ENCODE measurements around the gene FEM1B. TPM values are rescaled to one million over a fixed set of nuclear protein-coding genes. Genes with fewer than 3 reads are reported as not detected.
A peak's percentile ranks its signal among the peaks of the same experiment; 100 is the strongest.

Gene FEM1B
- total RNA-seq, 1 experiment from 2014 or later = 23.3 TPM

GRCh38 chr15:68284616-68285258 lies 7.2 kb downstream of the FEM1B start:
- DNase-seq (ENCODE audit: low spot score) = no peak

DNA sequence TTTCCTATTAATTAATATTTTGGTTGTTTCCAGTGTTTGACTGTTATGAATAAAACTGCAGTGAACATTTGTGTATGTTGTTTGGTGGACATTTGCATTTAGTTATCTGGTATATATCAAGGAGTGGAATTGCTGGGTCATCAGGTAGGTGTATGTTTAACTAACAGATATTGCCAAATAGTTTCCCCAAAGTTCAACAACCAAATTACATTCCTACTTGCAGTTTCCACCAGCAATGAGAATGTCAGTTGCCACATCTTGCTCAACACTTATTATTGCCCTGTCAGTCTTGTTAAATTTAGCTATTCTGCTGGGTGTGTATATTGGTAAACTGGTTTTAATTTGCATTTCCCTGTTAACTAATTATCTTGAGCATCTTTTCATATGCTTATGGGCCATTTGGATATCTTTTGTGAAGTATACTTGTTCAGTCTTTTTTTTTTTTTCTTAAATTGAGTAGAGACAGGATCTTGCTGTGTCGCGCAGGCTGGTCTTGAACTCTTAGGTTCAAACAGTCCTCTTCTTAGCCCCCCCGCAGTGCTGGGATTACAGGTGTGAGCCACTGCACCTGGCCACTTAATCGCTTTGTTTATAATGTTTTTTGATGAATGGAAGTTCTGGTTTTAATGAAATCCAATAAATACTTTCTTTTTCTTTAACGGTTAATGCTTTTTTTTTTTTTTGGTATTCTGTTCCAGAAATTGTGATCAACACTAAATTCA lies 7.9 kb downstream of the FEM1B start:
- DNase-seq (ENCODE audit: low spot score) = no peak

- DNase-seq (ENCODE audit: low spot score) = no peak
These were observed 8.7 kb downstream of the FEM1B start for GRCh38 chr15:68286256-68286655.

GRCh38 chr15:68289057-68289456 lies 11.5 kb downstream of the FEM1B start:
- no peak for DNase-seq (ENCODE audit: low spot score)

DNA sequence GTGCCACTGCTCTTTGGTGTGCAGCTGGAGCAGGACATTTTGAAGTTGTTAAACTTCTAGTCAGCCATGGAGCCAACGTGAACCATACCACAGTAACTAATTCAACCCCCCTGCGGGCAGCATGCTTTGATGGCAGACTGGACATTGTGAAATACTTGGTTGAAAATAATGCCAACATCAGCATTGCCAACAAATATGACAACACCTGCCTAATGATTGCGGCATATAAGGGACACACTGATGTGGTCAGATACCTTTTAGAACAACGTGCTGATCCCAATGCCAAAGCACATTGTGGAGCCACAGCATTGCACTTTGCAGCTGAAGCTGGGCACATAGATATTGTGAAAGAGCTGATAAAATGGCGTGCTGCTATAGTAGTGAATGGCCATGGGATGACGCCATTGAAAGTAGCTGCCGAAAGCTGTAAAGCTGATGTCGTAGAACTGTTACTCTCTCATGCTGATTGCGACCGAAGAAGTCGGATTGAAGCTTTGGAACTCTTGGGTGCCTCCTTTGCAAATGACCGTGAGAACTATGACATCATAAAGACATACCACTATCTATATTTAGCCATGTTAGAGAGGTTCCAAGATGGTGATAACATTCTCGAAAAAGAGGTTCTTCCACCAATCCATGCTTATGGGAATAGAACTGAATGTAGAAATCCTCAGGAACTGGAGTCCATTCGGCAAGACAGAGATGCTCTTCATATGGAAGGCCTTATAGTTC lies 12.2 kb downstream of the FEM1B start:
- no peak for DNase-seq (ENCODE audit: low spot score)

GRCh38 chr15:68290715-68291114 lies 13.2 kb downstream of the FEM1B start:
- no peak for DNase-seq (ENCODE audit: low spot score)

DNA sequence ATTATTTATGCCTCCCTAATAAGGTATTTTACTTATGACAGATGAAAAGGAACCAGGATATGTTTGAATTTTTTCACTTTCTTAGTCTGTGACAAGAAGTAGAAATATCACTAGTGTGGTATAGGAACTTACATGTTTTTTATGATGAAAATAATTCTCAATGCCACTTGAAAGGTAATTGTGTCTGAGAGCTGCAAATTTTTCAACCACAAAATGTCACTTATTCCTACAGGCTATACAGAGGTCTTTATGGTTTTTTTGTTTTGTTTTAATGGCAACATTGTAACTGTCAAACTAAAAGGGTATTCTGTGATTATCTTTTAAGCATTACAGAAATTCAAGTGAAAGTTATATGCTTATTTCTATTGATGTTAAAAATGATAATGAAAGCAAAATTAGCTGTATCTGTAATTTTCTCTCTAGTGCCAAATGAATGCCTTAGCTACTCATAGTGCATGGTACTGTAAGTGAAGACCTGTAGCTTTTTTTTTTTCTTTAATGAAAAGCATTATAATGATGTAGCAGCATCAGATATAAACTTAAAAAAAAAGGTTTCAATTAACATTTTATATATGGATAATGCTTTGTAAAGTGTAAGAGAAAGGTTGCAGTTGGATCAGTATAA lies 14.7 kb downstream of the FEM1B start:
- DNase-seq (ENCODE audit: low spot score) = no peak

- DNase-seq (ENCODE audit: low spot score) = no peak
These were observed 15.4 kb downstream of the FEM1B start for GRCh38 chr15:68292967-68293366.

DNA sequence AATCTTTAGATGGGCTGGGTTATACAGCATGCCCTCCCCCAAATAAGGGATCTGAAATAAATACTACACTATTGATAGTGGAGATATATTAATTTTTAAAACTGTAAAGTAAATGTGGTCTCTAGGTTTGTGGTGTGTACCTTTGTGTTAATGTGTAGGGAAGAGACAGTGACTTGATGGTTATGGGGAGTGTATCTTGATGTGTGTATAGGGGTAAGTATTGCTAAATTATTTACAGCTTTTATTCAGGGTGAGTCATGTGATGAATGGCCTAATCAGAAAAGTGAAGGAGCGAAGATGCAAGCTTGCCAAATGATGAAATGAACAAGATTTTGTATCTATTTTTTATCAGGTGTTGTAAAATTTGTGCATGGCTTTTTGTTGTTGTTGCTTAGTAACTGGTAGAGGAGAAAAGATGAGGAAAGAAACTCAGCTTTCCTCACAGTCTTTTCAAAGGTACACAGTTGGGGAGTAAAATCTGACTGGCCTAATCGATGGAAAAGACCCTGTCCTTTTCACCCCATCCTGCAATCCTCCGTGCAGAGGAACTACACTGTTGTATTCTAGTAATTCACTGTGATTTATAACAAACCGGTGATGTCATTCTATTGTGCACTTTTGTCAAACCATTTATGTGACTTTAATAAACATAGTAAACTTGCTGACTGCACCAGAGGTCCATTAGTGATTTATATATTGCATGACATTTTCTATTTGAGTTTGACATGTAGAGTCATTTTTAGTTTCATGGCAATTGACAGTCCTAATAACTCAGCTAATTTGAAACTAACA lies 17.7 kb downstream of the FEM1B start:
- DNase-seq (ENCODE audit: low spot score) = no peak

GRCh38 chr15:68298336-68298735 lies 20.8 kb downstream of the FEM1B start:
- no peak for DNase-seq (ENCODE audit: low spot score)

DNA sequence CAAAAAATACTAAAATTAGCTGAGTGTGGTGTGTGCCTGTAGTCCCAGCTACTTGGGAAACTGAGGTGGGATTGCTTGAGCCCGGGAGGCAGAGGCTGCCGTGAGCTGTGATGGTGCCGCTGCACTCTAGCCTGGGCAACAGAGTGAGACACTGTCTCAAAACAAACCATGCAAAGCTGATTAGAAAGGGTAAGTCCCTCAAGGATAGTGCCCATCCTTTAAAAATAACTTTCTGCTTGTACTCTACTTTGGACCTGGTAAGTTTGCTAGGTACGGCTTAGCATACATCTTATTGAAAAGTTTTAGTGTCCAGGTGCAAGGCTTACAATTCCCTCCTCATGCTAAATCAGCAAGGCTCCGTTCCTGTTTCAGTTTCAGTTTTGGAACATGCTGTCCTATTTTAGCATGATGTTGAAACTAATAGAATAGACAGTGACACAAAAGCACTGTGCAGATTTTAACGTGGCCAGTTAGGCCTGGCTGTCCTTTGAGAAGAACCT lies 21.4 kb downstream of the FEM1B start:
- no peak for DNase-seq (ENCODE audit: low spot score)

- no peak for DNase-seq (ENCODE audit: low spot score)
These were observed 21.9 kb downstream of the FEM1B start for GRCh38 chr15:68299436-68299835.

DNA sequence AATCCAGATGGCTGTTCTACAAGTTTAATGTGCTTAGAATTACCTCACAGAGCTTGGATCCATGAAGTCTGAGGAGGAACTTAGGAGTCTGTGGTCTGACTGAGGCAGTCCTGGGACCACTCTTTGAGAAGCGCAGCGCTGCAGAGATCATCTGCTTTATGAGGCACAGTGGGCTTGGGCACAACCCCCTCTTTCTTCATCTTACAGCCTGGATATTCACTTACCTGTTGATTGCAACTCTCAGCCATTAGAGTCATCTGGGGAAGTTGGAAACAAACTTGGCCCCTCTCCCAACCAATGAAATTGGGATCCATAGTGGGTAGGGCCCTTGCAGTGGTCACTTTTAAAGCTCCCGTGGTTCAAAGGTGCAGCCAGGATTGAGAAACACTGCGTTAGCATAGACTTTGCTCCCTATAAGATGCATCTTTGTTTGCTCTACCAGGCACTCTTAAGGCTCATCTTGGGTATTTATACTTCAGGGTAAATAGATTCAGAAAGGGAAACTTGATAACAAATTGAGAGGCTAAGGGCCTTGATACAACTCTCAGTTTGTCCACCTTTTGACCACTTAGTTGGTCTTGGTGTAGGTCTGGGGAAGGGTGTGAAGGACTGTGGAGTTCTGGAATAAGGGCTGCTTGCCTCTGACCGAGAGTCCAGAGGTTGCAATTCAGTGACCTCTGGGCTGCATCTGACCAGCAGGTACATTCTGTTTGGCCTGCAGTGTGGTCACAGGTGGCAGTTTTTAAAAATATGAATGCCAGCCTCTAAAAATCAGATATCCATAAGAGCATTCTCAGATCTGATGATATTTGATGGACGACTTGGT lies 22.8 kb downstream of the FEM1B start:
- no peak for DNase-seq (ENCODE audit: low spot score)

DNA sequence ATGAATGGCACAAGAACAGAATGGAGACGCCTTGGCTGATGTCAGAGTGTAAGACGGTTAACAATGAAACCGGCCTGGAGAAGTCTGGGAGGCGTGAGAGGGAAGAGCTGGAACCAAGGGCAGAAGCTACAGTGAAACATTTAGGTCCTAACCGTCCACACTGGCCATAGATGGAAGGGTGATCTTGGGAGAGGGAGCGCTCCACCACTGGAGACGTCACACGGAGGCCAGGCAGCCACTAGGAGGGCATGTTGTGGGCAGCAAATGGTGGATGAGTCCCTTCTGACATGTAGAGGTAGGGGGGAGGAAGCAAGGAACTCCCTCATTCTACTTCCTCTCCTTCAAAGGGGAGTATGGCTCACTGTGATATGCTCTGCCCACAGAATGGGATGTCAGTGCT lies 23.8 kb downstream of the FEM1B start:
- no peak for DNase-seq (ENCODE audit: low spot score)

DNA sequence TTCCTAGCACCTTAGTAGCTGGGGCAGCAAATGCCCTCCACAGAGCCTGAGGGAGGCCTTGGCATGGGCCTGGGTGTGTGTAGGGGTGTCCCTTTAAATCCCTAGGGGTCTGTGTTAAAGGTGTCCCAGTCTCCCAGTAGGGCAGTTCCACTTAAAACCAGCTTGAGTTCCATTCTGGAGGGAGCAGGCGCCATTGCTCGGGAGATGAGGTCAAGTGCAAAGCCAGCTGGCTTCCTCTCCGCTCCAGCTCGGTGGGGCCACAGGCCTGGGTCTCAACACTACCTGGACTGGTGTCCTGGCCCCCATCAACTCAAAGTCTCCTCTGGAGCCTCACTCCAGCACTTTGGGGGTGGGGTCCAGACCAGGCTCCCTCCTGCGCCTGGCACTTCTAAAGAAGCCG lies 25.2 kb downstream of the FEM1B start:
- DNase-seq (ENCODE audit: low spot score) = no peak

DNA sequence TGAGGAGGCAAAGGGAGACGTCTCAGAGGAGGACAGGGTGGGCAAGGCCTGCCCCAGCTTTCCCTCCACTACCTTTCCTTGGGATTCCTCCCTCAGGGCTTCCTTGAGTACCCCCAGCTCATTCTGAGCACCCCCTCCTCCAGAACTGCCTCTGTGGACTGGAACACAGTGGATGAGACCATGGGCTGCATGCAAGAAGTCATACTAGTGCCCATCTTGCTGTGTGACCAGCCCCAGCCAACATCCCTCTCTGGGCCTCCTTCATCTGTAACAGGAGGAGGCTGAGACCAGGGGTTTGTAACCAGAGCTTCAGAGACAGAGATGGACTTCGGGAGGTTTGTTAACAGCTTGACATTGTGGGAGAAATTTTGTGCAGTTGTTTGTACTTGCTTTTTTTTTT lies 25.6 kb downstream of the FEM1B start:
- DNase-seq (ENCODE audit: low spot score) = no peak

- DNase-seq (ENCODE audit: low spot score) = peak; percentile 2
These were observed 26.3 kb downstream of the FEM1B start for GRCh38 chr15:68303560-68304436.

DNA sequence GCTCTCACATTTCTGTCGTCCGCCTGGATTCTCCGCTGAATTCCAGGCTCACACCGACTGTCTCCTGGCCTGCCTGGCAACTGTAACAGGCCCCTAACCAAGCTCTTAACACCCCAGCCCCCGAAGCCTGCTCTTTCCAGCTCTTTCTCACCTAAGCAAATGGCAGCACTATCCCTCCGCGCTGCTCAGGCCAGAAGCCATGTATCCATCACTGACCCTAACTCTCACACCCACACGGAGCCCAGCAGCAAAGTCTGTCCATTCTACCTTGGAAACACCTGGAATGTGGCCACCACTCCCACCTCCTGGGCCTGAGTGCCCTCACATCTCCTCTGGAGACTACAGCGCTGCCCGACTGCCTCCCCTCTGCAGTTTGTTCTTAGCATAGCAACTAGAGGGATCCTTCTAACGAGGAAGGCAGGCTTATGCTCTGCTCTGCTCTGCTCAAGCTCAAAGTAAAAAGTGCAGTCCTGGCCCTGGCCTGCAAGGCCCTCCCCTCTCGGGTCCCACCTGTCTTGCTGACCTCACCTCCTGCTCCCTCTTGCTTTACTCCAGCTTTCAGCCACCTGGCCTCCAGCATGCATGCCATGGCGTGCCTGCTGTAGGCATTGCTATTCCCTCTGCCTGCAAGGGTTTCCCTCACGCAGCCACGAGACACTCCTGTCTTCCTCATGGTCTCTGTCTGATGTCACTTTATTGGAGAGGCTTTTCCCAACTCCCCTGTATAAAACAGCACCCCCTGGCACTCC lies 27.2 kb downstream of the FEM1B start:
- peak; percentile 4 for DNase-seq (ENCODE audit: low spot score)

- peak; percentile 3 for DNase-seq (ENCODE audit: low spot score)
These were observed 27.9 kb downstream of the FEM1B start for GRCh38 chr15:68305420-68305871.
